HEK293 (cell line): ENCODE results near the gene GNPTAB.

Experiments
- ATF2 ChIP-seq: fragments of 450-650 bp; formaldehyde crosslinking; IDR thresholded peaks from 2 replicates; pipeline ENCODE4 v1.5.1; 2016; ENCODE audit warnings: missing biosample characterization, missing genetic modification characterization, low read depth
- KLF16 ChIP-seq: fragments of 450-650 bp; formaldehyde crosslinking; IDR thresholded peaks from 2 replicates; pipeline ENCODE4 v1.5.1; 2017; ENCODE audit warnings: missing biosample characterization, missing genetic modification characterization
- MEIS1 ChIP-seq: sonication (generic); formaldehyde crosslinking; IDR thresholded peaks from 2 replicates; pipeline ENCODE4 v1.8.1; 2022; ENCODE audit warnings: missing genetic modification reagents, mild to moderate bottlenecking, borderline replicate concordance
- MZF1 ChIP-seq: fragments of 450-650 bp; formaldehyde crosslinking; IDR thresholded peaks from 2 replicates; pipeline ENCODE4 v1.5.1; 2017; ENCODE audit warnings: missing biosample characterization, missing genetic modification characterization, borderline replicate concordance
- PATZ1 ChIP-seq: fragments of 450-650 bp; formaldehyde crosslinking; IDR thresholded peaks from 2 replicates; pipeline ENCODE4 v1.5.1; 2016; ENCODE audit warnings: missing biosample characterization, missing genetic modification characterization
- SCRT2 ChIP-seq: fragments of 450-650 bp; formaldehyde crosslinking; IDR thresholded peaks from 2 replicates; pipeline ENCODE4 v1.5.1; 2016; ENCODE audit warnings: missing biosample characterization, missing genetic modification characterization
- SP3 ChIP-seq: fragments of 450-650 bp; formaldehyde crosslinking; IDR thresholded peaks from 2 replicates; pipeline ENCODE4 v1.5.1; 2016; ENCODE audit warnings: missing biosample characterization, missing genetic modification characterization
- ZBTB17 ChIP-seq: fragments of 450-650 bp; formaldehyde crosslinking; IDR thresholded peaks from 2 replicates; pipeline ENCODE4 v1.5.1; 2016; ENCODE audit warnings: missing biosample characterization, missing genetic modification characterization
- ZBTB44 ChIP-seq: fragments of 450-650 bp; IDR thresholded peaks from 2 replicates; pipeline ENCODE4 v1.5.1; 2018; ENCODE audit warnings: missing biosample characterization, mild to moderate bottlenecking, missing genetic modification characterization
- ZBTB8A ChIP-seq: fragments of 450-650 bp; formaldehyde crosslinking; IDR thresholded peaks from 2 replicates; pipeline ENCODE4 v1.5.1; 2016; ENCODE audit warnings: missing biosample characterization, missing genetic modification characterization
- ZIC2 ChIP-seq: fragments of 450-650 bp; formaldehyde crosslinking; IDR thresholded peaks from 2 replicates; pipeline ENCODE4 v1.5.1; 2016; ENCODE audit warnings: missing biosample characterization, missing genetic modification characterization
- ZNF114 ChIP-seq: fragments of 450-650 bp; formaldehyde crosslinking; IDR thresholded peaks from 2 replicates; pipeline ENCODE4 v1.5.0; 2017; ENCODE audit warnings: missing biosample characterization, missing genetic modification characterization
- ZNF121 ChIP-seq: fragments of 450-650 bp; formaldehyde crosslinking; IDR thresholded peaks from 2 replicates; pipeline ENCODE4 v1.5.1; 2016; ENCODE audit warnings: missing biosample characterization, missing genetic modification characterization
- ZNF214 ChIP-seq: fragments of 450-650 bp; formaldehyde crosslinking; IDR thresholded peaks from 2 replicates; pipeline ENCODE4 v1.5.1; 2017; ENCODE audit warnings: missing biosample characterization, mild to moderate bottlenecking, missing genetic modification characterization, borderline replicate concordance
- ZNF24 ChIP-seq: fragments of 450-650 bp; formaldehyde crosslinking; IDR thresholded peaks from 2 replicates; pipeline ENCODE4 v1.5.1; 2016; ENCODE audit warnings: missing biosample characterization, missing genetic modification characterization
- ZNF366 ChIP-seq: fragments of 450-650 bp; formaldehyde crosslinking; conservative IDR thresholded peaks from 2 replicates; pipeline ENCODE4 v1.5.1; 2016; ENCODE audit warnings: missing biosample characterization, missing genetic modification characterization
- ZNF549 ChIP-seq: fragments of 450-650 bp; IDR thresholded peaks from 2 replicates; pipeline ENCODE4 v1.5.1; 2018; ENCODE audit warnings: missing biosample characterization, missing genetic modification characterization, mild to moderate bottlenecking, inconsistent platforms, moderate library complexity
- ZNF660 ChIP-seq: fragments of 450-650 bp; IDR thresholded peaks from 2 replicates; pipeline ENCODE4 v1.5.1; 2018; ENCODE audit warnings: missing biosample characterization, mild to moderate bottlenecking, missing genetic modification characterization
- ZNF776 ChIP-seq: fragments of 450-650 bp; formaldehyde crosslinking; IDR thresholded peaks from 2 replicates; pipeline ENCODE4 v1.5.0; 2017; ENCODE audit warnings: missing biosample characterization, missing genetic modification characterization, borderline replicate concordance
- ZNF777 ChIP-seq: fragments of 450-650 bp; formaldehyde crosslinking; IDR thresholded peaks from 2 replicates; pipeline ENCODE4 v1.5.1; 2017; ENCODE audit warnings: missing biosample characterization, missing genetic modification characterization, borderline replicate concordance
- ZNF785 ChIP-seq: fragments of 450-650 bp; formaldehyde crosslinking; IDR thresholded peaks from 2 replicates; pipeline ENCODE4 v1.5.1; 2016; ENCODE audit warnings: missing biosample characterization, missing genetic modification characterization
- ZNF791 ChIP-seq: fragments of 450-650 bp; formaldehyde crosslinking; IDR thresholded peaks from 2 replicates; pipeline ENCODE4 v1.5.1; 2016; ENCODE audit warnings: missing biosample characterization, missing genetic modification characterization
- ZSCAN4 ChIP-seq: fragments of 450-650 bp; formaldehyde crosslinking; IDR thresholded peaks from 2 replicates; pipeline ENCODE4 v1.5.1; 2017; ENCODE audit warnings: missing biosample characterization, missing genetic modification characterization
- TF ChIP-seq, protein P1 (sequence below): fragments of 450-650 bp; formaldehyde crosslinking; IDR thresholded peaks from 2 replicates; pipeline ENCODE4 v1.5.1; 2016; ENCODE audit warnings: missing biosample characterization, missing genetic modification characterization
- TF ChIP-seq, protein P2 (sequence below): fragments of 450-650 bp; formaldehyde crosslinking; optimal IDR thresholded peaks from 2 replicates; pipeline ENCODE3; 2016; ENCODE audit warnings: missing biosample characterization, mild to moderate bottlenecking, missing genetic modification characterization

GNPTAB gene

GRCh38 chr12:101830367-101831325, at the start of gene GNPTAB (continued):
- TF ChIP-seq PATZ1 (0 out of 2 replicates have a peak, but pooled peaks have one; percentile 30), ZNF121 (tag by site-specific recombination) (0 out of 2 replicates have a peak, but pooled peaks have one; percentile 7), ZNF366 (no peak), ZNF777 (no peak), ATF2 (tag by site-specific recombination) (no peak), ZNF214 (tag by site-specific recombination) (no peak), ZNF549 (no peak), ZBTB44 (tag by site-specific recombination) (no peak), ZNF660 (tag by site-specific recombination) (no peak), SP3 (tag by site-specific recombination) (peak; percentile 48; the same call in 1 of the 2 replicates), MZF1 (tag by site-specific recombination) (no peak), ZSCAN4 (tag by site-specific recombination) (no peak), ZBTB8A (tag by site-specific recombination) (peak; percentile 45), KLF16 (tag by site-specific recombination) (no peak), ZNF776 (tag by site-specific recombination) (no peak), ZNF114 (no peak), ZNF785 (tag by site-specific recombination) (no peak), MEIS1 (no peak), SCRT2 (tag by site-specific recombination) (peak; percentile 51; the same call in 1 of the 2 replicates), ZNF24 (tag by site-specific recombination) (no peak), ZBTB17 (0 out of 2 replicates have a peak, but pooled peaks have one; percentile 23), ZIC2 (tag by site-specific recombination) (no peak), ZNF791 (tag by site-specific recombination) (no peak)
- TF ChIP-seq, protein P1, sequence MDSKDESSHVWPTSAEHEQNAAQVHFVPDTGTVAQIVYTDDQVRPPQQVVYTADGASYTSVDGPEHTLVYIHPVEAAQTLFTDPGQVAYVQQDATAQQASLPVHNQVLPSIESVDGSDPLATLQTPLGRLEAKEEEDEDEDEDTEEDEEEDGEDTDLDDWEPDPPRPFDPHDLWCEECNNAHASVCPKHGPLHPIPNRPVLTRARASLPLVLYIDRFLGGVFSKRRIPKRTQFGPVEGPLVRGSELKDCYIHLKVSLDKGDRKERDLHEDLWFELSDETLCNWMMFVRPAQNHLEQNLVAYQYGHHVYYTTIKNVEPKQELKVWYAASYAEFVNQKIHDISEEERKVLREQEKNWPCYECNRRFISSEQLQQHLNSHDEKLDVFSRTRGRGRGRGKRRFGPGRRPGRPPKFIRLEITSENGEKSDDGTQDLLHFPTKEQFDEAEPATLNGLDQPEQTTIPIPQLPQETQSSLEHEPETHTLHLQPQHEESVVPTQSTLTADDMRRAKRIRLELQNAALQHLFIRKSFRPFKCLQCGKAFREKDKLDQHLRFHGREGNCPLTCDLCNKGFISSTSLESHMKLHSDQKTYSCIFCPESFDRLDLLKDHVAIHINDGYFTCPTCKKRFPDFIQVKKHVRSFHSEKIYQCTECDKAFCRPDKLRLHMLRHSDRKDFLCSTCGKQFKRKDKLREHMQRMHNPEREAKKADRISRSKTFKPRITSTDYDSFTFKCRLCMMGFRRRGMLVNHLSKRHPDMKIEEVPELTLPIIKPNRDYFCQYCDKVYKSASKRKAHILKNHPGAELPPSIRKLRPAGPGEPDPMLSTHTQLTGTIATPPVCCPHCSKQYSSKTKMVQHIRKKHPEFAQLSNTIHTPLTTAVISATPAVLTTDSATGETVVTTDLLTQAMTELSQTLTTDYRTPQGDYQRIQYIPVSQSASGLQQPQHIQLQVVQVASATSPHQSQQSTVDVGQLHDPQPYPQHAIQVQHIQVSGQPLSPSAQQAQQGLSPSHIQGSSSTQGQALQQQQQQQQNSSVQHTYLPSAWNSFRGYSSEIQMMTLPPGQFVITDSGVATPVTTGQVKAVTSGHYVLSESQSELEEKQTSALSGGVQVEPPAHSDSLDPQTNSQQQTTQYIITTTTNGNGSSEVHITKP (tag by site-specific recombination): peak; percentile 51
- TF ChIP-seq, protein P2, sequence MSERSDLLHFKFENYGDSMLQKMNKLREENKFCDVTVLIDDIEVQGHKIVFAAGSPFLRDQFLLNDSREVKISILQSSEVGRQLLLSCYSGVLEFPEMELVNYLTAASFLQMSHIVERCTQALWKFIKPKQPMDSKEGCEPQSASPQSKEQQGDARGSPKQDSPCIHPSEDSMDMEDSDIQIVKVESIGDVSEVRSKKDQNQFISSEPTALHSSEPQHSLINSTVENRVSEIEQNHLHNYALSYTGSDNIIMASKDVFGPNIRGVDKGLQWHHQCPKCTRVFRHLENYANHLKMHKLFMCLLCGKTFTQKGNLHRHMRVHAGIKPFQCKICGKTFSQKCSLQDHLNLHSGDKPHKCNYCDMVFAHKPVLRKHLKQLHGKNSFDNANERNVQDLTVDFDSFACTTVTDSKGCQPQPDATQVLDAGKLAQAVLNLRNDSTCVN (tag by site-specific recombination): peak; percentile 56
